GM23338 (cell line): ENCODE data around the gene DNAAF5. TPM values are rescaled to one million over a fixed set of nuclear protein-coding genes. Genes with fewer than 3 reads are reported as not detected.

Experiments
- ATAC-seq: fragments of 200-7000 bp; cut with Tn5 transposase; 3 replicates; pipeline ENCODE4 v1.9.1; 2020
- DNase-seq: peaks from one replicate; pipeline ENCODE4 v3.0.0-alpha.2; 2015; ENCODE audit warnings: low spot score
- H2AFZ ChIP-seq: fragments of 200-600 bp; sonication (generic); 2 replicates; pipeline ENCODE4 v1.8.0; 2016; ENCODE audit warnings: antibody characterized with exemption, mild to moderate bottlenecking, moderate library complexity
- H3F3A ChIP-seq: fragments of 200-600 bp; sonication (generic); replicated peaks from 2 replicates; pipeline ENCODE4 v1.8.0; 2017; ENCODE audit warnings: antibody characterized with exemption, mixed run types, low read depth
- H3K27ac ChIP-seq: fragments of 200-600 bp; sonication (generic); 2 replicates; pipeline ENCODE4 v1.6.1; 2016; ENCODE audit warnings: low read depth
- H3K27me3 ChIP-seq: fragments of 200-600 bp; sonication (generic); 2 replicates; pipeline ENCODE4 v1.8.0; 2016; ENCODE audit warnings: mild to moderate bottlenecking, mixed run types, moderate library complexity; ENCODE audit not compliant: insufficient read depth
- H3K36me3 ChIP-seq: fragments of 200-600 bp; sonication (generic); 2 replicates; pipeline ENCODE4 v1.8.0; 2016; ENCODE audit warnings: mild to moderate bottlenecking; ENCODE audit not compliant: insufficient read depth
- H3K4me1 ChIP-seq: fragments of 200-600 bp; sonication (generic); 2 replicates; pipeline ENCODE4 v1.8.0; 2016; ENCODE audit warnings: mild to moderate bottlenecking, moderate library complexity; ENCODE audit not compliant: insufficient read depth
- H3K4me2 ChIP-seq: fragments of 200-600 bp; sonication (generic); 2 replicates; pipeline ENCODE4 v1.7.1; 2017; ENCODE audit warnings: mixed run types
- H3K4me3 ChIP-seq: fragments of 200-600 bp; sonication (generic); 2 replicates; pipeline ENCODE4 v1.6.1; 2016; ENCODE audit warnings: mixed run types
- H3K79me2 ChIP-seq: fragments of 200-600 bp; sonication (generic); replicated peaks from 2 replicates; pipeline ENCODE4 v1.8.0; 2017; ENCODE audit warnings: mild to moderate bottlenecking; ENCODE audit not compliant: insufficient read depth
- H3K9me2 ChIP-seq: fragments of 200-600 bp; sonication (generic); 2 replicates; pipeline ENCODE4 v1.8.0; 2017; ENCODE audit not compliant: insufficient read depth
- H4K20me1 ChIP-seq: fragments of 200-600 bp; sonication (generic); replicated peaks from 2 replicates; pipeline ENCODE4 v1.8.0; 2017; ENCODE audit warnings: mild to moderate bottlenecking; ENCODE audit not compliant: insufficient read depth
- H3K27ac Mint-ChIP-seq: 2 replicates; pipeline ENCODE4 v1.8.0; 2020; ENCODE audit warnings: inconsistent platforms, mild to moderate bottlenecking, moderate library complexity, mixed read lengths
- H3K27me3 Mint-ChIP-seq: 3 replicates; pipeline ENCODE4 v1.8.0; 2022; ENCODE audit warnings: low read depth, mild to moderate bottlenecking, moderate library complexity, mixed read lengths, inconsistent platforms; ENCODE audit not compliant: insufficient read depth, poor library complexity
- H3K36me3 Mint-ChIP-seq: 3 replicates; pipeline ENCODE4 v1.8.0; 2021; ENCODE audit warnings: low read depth, mild to moderate bottlenecking, inconsistent platforms, moderate library complexity, mixed read lengths
- H3K4me1 Mint-ChIP-seq: 3 replicates; pipeline ENCODE4 v1.8.0; 2020; ENCODE audit warnings: mild to moderate bottlenecking, inconsistent platforms, mixed read lengths
- H3K4me3 Mint-ChIP-seq: 3 replicates; pipeline ENCODE4 v1.8.0; 2021; ENCODE audit warnings: moderate library complexity, mild to moderate bottlenecking, inconsistent platforms, mixed read lengths
- H3K9me3 Mint-ChIP-seq: 3 replicates; pipeline ENCODE4 v1.8.0; 2020; ENCODE audit warnings: moderate library complexity, mild to moderate bottlenecking, inconsistent platforms, mixed read lengths
- ETS1 ChIP-seq: IDR thresholded peaks from 2 replicates; pipeline ENCODE4 v1.6.1; 2016; ENCODE audit warnings: antibody characterized with exemption
- EZH2 ChIP-seq: fragments of 200-600 bp; sonication (generic); IDR thresholded peaks from one replicate; pipeline ENCODE4 v1.8.0; 2017; ENCODE audit warnings: antibody characterized with exemption, mild to moderate bottlenecking, low read depth; ENCODE audit not compliant: unreplicated experiment
- EZH2phosphoT487 ChIP-seq: fragments of 200-600 bp; sonication (generic); IDR thresholded peaks from one replicate; pipeline ENCODE4 v1.8.1; 2018; ENCODE audit warnings: antibody characterized with exemption; ENCODE audit not compliant: unreplicated experiment
- JUNB ChIP-seq: IDR thresholded peaks from one replicate; pipeline ENCODE4 v1.6.1; 2016; ENCODE audit warnings: antibody characterized with exemption; ENCODE audit not compliant: unreplicated experiment
- NANOG ChIP-seq: IDR thresholded peaks from 2 replicates; pipeline ENCODE4 v1.6.1; 2016; ENCODE audit warnings: antibody characterized with exemption, borderline replicate concordance
- ZNF114 ChIP-seq: fragments of 250-450 bp; sonication (Bioruptor Pico); IDR thresholded peaks from 2 replicates; pipeline ENCODE4 v1.5.0; 2020; ENCODE audit warnings: mild to moderate bottlenecking, moderate library complexity
- polyA plus RNA-seq: library from polyadenylated mRNA; unstranded; fragments of >200 nt; fragmentation: Nextera tagmentation; extraction: Ambion mirVana; gene quantifications from 2 replicates; pipeline ENCODE4 v1.2.1, GENCODE V29; 2016
- total RNA-seq: library from RNA; depleted of rRNA; stranded (reverse); fragments of >200 nt; shearing (Covaris generic); gene quantifications from 2 replicates; pipeline ENCODE4 v1.2.3, GENCODE V29; 2014
- TF ChIP-seq, protein P1 (sequence below): IDR thresholded peaks from one replicate; pipeline ENCODE4 v1.6.1; 2018; ENCODE audit warnings: antibody characterized with exemption; ENCODE audit not compliant: unreplicated experiment
- TF ChIP-seq, protein P2 (sequence below): fragments of 250-450 bp; sonication (Bioruptor Pico); IDR thresholded peaks from 2 replicates; pipeline ENCODE4 v1.5.0; 2020; ENCODE audit warnings: mild to moderate bottlenecking, moderate library complexity

Gene DNAAF5
- total and polyA plus RNA-seq, 2 experiments from 2014 or later, result 20.4 to 86.7 TPM

GRCh38 chr7:757741-758163 lies 31.3 kb downstream of the DNAAF5 start:
- Histone ChIP-seq H3K4me3 (no peak overlapping the region), H3K36me3 (peaks cover 25% of the 10 kb centered on the region; the same call in 1 of the 2 replicates), H3K9me2 (no peaks in the 10 kb centered on the region), H2AFZ (no peak overlapping the region), H3K27ac (no peak overlapping the region), H3K4me2 (no peak overlapping the region), H4K20me1 (no peaks in the 10 kb centered on the region; the same call in none of the 2 replicates), H3F3A (no peaks in the 10 kb centered on the region), H3K4me1 (no peaks in the 10 kb centered on the region), H3K27me3 (no peaks in the 10 kb centered on the region), H3K79me2 (no peaks in the 10 kb centered on the region)
- Mint-ChIP-seq H3K27ac (no peak overlapping the region), H3K4me1 (no peaks in the 10 kb centered on the region; the same call in 2 of the 3 replicates), H3K27me3 (no peaks in the 10 kb centered on the region), H3K36me3 (peaks cover 72% of the 10 kb centered on the region), H3K9me3 (no peaks in the 10 kb centered on the region; the same call in 2 of the 3 replicates), H3K4me3 (no peak overlapping the region)
- no peak for DNase-seq
- no peak for TF ChIP-seq NANOG
- TF ChIP-seq JUNB, result no peak
- TF ChIP-seq, protein P1, sequence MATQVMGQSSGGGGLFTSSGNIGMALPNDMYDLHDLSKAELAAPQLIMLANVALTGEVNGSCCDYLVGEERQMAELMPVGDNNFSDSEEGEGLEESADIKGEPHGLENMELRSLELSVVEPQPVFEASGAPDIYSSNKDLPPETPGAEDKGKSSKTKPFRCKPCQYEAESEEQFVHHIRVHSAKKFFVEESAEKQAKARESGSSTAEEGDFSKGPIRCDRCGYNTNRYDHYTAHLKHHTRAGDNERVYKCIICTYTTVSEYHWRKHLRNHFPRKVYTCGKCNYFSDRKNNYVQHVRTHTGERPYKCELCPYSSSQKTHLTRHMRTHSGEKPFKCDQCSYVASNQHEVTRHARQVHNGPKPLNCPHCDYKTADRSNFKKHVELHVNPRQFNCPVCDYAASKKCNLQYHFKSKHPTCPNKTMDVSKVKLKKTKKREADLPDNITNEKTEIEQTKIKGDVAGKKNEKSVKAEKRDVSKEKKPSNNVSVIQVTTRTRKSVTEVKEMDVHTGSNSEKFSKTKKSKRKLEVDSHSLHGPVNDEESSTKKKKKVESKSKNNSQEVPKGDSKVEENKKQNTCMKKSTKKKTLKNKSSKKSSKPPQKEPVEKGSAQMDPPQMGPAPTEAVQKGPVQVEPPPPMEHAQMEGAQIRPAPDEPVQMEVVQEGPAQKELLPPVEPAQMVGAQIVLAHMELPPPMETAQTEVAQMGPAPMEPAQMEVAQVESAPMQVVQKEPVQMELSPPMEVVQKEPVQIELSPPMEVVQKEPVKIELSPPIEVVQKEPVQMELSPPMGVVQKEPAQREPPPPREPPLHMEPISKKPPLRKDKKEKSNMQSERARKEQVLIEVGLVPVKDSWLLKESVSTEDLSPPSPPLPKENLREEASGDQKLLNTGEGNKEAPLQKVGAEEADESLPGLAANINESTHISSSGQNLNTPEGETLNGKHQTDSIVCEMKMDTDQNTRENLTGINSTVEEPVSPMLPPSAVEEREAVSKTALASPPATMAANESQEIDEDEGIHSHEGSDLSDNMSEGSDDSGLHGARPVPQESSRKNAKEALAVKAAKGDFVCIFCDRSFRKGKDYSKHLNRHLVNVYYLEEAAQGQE, result no peak
- TF ChIP-seq ZNF114 (CRISPR knock-in tag), result no peak
- TF ChIP-seq, protein P2, sequence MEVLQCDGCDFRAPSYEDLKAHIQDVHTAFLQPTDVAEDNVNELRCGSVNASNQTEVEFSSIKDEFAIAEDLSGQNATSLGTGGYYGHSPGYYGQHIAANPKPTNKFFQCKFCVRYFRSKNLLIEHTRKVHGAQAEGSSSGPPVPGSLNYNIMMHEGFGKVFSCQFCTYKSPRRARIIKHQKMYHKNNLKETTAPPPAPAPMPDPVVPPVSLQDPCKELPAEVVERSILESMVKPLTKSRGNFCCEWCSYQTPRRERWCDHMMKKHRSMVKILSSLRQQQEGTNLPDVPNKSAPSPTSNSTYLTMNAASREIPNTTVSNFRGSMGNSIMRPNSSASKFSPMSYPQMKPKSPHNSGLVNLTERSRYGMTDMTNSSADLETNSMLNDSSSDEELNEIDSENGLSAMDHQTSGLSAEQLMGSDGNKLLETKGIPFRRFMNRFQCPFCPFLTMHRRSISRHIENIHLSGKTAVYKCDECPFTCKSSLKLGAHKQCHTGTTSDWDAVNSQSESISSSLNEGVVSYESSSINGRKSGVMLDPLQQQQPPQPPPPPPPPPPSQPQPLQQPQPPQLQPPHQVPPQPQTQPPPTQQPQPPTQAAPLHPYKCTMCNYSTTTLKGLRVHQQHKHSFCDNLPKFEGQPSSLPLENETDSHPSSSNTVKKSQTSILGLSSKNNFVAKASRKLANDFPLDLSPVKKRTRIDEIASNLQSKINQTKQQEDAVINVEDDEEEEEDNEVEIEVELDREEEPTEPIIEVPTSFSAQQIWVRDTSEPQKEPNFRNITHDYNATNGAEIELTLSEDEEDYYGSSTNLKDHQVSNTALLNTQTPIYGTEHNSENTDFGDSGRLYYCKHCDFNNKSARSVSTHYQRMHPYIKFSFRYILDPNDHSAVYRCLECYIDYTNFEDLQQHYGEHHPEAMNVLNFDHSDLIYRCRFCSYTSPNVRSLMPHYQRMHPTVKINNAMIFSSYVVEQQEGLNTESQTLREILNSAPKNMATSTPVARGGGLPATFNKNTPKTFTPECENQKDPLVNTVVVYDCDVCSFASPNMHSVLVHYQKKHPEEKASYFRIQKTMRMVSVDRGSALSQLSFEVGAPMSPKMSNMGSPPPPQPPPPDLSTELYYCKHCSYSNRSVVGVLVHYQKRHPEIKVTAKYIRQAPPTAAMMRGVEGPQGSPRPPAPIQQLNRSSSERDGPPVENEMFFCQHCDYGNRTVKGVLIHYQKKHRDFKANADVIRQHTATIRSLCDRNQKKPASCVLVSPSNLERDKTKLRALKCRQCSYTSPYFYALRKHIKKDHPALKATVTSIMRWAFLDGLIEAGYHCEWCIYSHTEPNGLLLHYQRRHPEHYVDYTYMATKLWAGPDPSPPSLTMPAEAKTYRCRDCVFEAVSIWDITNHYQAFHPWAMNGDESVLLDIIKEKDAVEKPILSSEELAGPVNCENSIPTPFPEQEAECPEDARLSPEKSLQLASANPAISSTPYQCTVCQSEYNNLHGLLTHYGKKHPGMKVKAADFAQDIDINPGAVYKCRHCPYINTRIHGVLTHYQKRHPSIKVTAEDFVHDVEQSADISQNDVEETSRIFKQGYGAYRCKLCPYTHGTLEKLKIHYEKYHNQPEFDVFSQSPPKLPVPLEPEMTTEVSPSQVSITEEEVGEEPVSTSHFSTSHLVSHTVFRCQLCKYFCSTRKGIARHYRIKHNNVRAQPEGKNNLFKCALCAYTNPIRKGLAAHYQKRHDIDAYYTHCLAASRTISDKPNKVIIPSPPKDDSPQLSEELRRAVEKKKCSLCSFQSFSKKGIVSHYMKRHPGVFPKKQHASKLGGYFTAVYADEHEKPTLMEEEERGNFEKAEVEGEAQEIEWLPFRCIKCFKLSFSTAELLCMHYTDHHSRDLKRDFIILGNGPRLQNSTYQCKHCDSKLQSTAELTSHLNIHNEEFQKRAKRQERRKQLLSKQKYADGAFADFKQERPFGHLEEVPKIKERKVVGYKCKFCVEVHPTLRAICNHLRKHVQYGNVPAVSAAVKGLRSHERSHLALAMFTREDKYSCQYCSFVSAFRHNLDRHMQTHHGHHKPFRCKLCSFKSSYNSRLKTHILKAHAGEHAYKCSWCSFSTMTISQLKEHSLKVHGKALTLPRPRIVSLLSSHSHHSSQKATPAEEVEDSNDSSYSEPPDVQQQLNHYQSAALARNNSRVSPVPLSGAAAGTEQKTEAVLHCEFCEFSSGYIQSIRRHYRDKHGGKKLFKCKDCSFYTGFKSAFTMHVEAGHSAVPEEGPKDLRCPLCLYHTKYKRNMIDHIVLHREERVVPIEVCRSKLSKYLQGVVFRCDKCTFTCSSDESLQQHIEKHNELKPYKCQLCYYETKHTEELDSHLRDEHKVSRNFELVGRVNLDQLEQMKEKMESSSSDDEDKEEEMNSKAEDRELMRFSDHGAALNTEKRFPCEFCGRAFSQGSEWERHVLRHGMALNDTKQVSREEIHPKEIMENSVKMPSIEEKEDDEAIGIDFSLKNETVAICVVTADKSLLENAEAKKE (CRISPR knock-in tag), result no peak
- no peak for TF ChIP-seq EZH2
- no peak for TF ChIP-seq ETS1
- TF ChIP-seq EZH2phosphoT487, result no peak
- ATAC-seq, result no peak
